Tibial nerve (tissue), 3 donors: ENCODE data around the gene GPR25.

Source experiments
- CTCF ChIP-seq, 5 experiments: fragments of 200-600 bp in 3 of 5; fragments of 450-650 bp in 2 of 5; sonication (generic) in 3 of 5; IDR thresholded peaks; one replicate each; pipeline ENCODE4 v1.5.1; 2016 to 2019; ENCODE audit warnings: antibody characterized with exemption in 5 of 5, mild to moderate bottlenecking in 3 of 5, moderate library complexity in 2 of 5
- POLR2A ChIP-seq, 2 donors: fragments of 450-650 bp; IDR thresholded peaks; one replicate each; pipeline ENCODE4 v1.6.1; 2017; ENCODE audit warnings: antibody characterized with exemption in 2 of 2, mild to moderate bottlenecking in 2 of 2, moderate library complexity in 2 of 2

DNA sequence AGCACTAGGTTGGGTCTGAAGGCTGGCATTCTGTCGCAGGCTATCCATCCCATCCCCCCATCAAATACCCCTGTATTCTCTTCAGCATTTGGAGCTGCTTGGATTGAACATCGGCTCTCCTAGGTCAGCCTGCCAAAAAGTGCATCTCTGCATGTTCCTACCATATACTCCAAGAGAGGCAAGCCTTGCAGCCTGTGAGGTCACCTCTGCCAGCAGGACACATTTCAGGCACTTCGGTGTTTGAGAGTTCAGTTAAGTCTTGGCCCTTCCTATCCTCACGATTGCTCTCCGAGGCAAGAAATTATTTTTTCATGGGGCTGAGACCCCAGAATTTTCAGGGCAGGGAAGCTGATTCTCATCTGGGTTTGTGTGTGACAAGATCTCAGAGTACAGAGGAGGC is 2.6 kb downstream of the GPR25 start:
- TF ChIP-seq CTCF (IDR thresholded peaks at IDR 0.05) (no peak), POLR2A (IDR thresholded peaks at IDR 0.05) (no peak)
